Peyer's patch (tissue), 4 donors: Measurements from ENCODE around the gene MDH1. TPM values are rescaled to one million over a fixed set of nuclear protein-coding genes. Genes with fewer than 3 reads are reported as not detected.

Source experiments
- DNase-seq, 3 donors: peaks; one replicate each; pipeline ENCODE4 v3.0.0-alpha.2; 2017 to 2019
- H3K27ac ChIP-seq, 4 donors: fragments of 200-600 bp; sonication (generic); one replicate each; pipeline ENCODE4 v1.5.1; 2016 to 2019
- H3K27me3 ChIP-seq, 2 donors: fragments of 200-600 bp; sonication (generic); one replicate each; pipeline ENCODE4 v1.5.1; 2019
- H3K36me3 ChIP-seq, 3 donors: fragments of 200-600 bp; sonication (generic); one replicate each; pipeline ENCODE4 v1.5.1; 2016 to 2019
- H3K4me1 ChIP-seq, 4 donors: fragments of 200-600 bp; sonication (generic); one replicate each; pipeline ENCODE4 v1.5.1; 2016 to 2019
- H3K4me3 ChIP-seq, 4 donors: fragments of 200-600 bp; sonication (generic); 1 replicate in 3 of 4; 2 replicates in 1 of 4; pipeline ENCODE4 v1.5.1; 2016 to 2019; ENCODE audit warnings: mild to moderate bottlenecking in 1 of 4
- H3K9me3 ChIP-seq, 4 donors: fragments of 200-600 bp; sonication (generic); one replicate each; pipeline ENCODE4 v1.5.1; 2016 to 2019; ENCODE audit warnings: mild to moderate bottlenecking in 1 of 4
- CTCF ChIP-seq, 6 experiments: fragments of 450-650 bp in 4 of 6; fragments of 200-600 bp in 2 of 6; sonication (generic) in 1 of 6; IDR thresholded peaks; one replicate each; pipeline ENCODE4 v1.5.1; 2017 to 2019; ENCODE audit warnings: antibody characterized with exemption in 6 of 6, mild to moderate bottlenecking in 3 of 6, moderate library complexity in 1 of 6
- POLR2A ChIP-seq, 2 donors: fragments of 450-650 bp; IDR thresholded peaks; one replicate each; pipeline ENCODE4 v1.5.1; 2017; ENCODE audit warnings: antibody characterized with exemption in 2 of 2, mild to moderate bottlenecking in 2 of 2, moderate library complexity in 2 of 2
- total RNA-seq, 4 donors: library from RNA; depleted of rRNA; stranded (reverse); fragments of >200 nt; gene quantifications; one replicate each; pipeline ENCODE4 v1.1.0, GENCODE V29; 2016

MDH1 gene
- total RNA-seq = 100 to 1,000 TPM in 3 of 4 donors, 10 to 100 TPM in 1; 59.4 to 178 (median 127) TPM

- Histone ChIP-seq H3K36me3 (peaks cover 0 to 2% (median 0%) of the 10 kb centered on the region in 3 donors), H3K27me3 (no peaks in the 10 kb centered on the region), H3K27ac (peak within 1 kb of the TSS; percentile 76 to 84 (median 80)), H3K4me3 (peak within 1 kb of the TSS; percentile 64 to 82 (median 71)), H3K9me3 (no peaks in the 10 kb centered on the region), H3K4me1 (peaks cover 0 to 36% (median 3%) of the 10 kb centered on the region in 4 donors)
- peak; percentile 74 to 82 for TF ChIP-seq POLR2A (IDR thresholded peaks at IDR 0.05)
- TF ChIP-seq CTCF (IDR thresholded peaks at IDR 0.05) = no peak
- peak; percentile 93 to 97 (median 94) for DNase-seq
Observed at GRCh38 chr2:63588385-63589147, at the start of gene MDH1, which contains the start of gene WDPCP. TSS of gene MDH1 (plus strand) at chr2:63588963. CDS start at chr2:63589044, 81 bp downstream. TSS of gene WDPCP (minus strand) at chr2:63588477. CDS start at chr2:63588271, 206 bp downstream.

GRCh38 chr2:63539416-63540162, 49.2 kb upstream of the MDH1 start:
- TF ChIP-seq CTCF (IDR thresholded peaks at IDR 0.05) (no peak), POLR2A (IDR thresholded peaks at IDR 0.05) (no peak)
- no peaks in the 10 kb centered on the region for H3K9me3 ChIP-seq
- H3K27ac ChIP-seq = no peak overlapping the region
- no peaks in the 10 kb centered on the region for H3K4me1 ChIP-seq
- H3K4me3 ChIP-seq = no peak overlapping the region
- no peak for DNase-seq
- no peaks in the 10 kb centered on the region for H3K27me3 ChIP-seq
- H3K36me3 ChIP-seq = no peaks in the 10 kb centered on the region

GRCh38 chr2:63544017-63544627, 44.6 kb upstream of the MDH1 start:
- H3K4me3 ChIP-seq = no peak overlapping the region
- TF ChIP-seq CTCF (IDR thresholded peaks at IDR 0.05) = peak in 3 of 6 experiments; percentile 5 to 33 (median 23)
- TF ChIP-seq POLR2A (IDR thresholded peaks at IDR 0.05) = no peak
- H3K36me3 ChIP-seq = no peaks in the 10 kb centered on the region
- H3K27ac ChIP-seq = no peak overlapping the region
- H3K4me1 ChIP-seq = no peaks in the 10 kb centered on the region
- H3K27me3 ChIP-seq = no peaks in the 10 kb centered on the region
- DNase-seq = no peak
- H3K9me3 ChIP-seq = no peaks in the 10 kb centered on the region

GRCh38 chr2:63545023-63545422, 43.7 kb upstream of the MDH1 start:
- no peaks in the 10 kb centered on the region for H3K27me3 ChIP-seq
- DNase-seq = no peak
- no peak for TF ChIP-seq CTCF (IDR thresholded peaks at IDR 0.05)
- TF ChIP-seq POLR2A (IDR thresholded peaks at IDR 0.05) = no peak
- no peaks in the 10 kb centered on the region for H3K36me3 ChIP-seq
- no peaks in the 10 kb centered on the region for H3K9me3 ChIP-seq
- H3K4me1 ChIP-seq = no peaks in the 10 kb centered on the region
- H3K4me3 ChIP-seq = no peak overlapping the region
- no peak overlapping the region for H3K27ac ChIP-seq

GRCh38 chr2:63553049-63553448, 35.7 kb upstream of the MDH1 start:
- Histone ChIP-seq H3K27me3 (no peaks in the 10 kb centered on the region), H3K27ac (no peak overlapping the region), H3K4me3 (no peak overlapping the region), H3K4me1 (no peaks in the 10 kb centered on the region), H3K9me3 (no peaks in the 10 kb centered on the region), H3K36me3 (no peaks in the 10 kb centered on the region)
- DNase-seq = no peak
- TF ChIP-seq CTCF (IDR thresholded peaks at IDR 0.05) = no peak
- TF ChIP-seq POLR2A (IDR thresholded peaks at IDR 0.05) = no peak
